Measurements from ENCODE around the gene MYO9A. TPM values are rescaled to one million over a fixed set of nuclear protein-coding genes. Genes with fewer than 3 reads are reported as not detected.
A peak's percentile ranks its signal among the peaks of the same experiment; 100 is the strongest.

Gene MYO9A
- total RNA-seq, 1 experiment from 2014 or later = 23.0 TPM

DNA sequence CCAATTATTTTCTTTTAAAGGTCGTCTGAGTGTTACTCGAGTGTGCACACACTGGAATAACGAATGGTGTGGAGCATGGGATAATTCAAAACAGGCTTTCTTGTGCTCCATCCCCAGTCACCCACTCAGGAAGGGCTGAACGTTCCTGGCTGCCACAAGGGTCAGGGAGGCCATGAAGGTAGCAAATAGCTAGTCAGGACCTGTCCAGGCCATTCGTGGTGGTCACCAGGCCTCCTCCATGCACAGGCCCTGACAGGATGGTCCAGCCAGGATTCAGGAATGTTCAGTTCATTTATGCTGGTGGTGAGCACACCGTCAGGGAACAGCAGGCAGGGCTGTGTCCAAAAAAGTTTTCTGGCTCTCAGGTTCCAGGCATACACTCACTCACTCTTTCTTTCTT, 319.3 kb downstream of the MYO9A start:
- no peak for TF ChIP-seq REST (IDR thresholded peaks at IDR 0.05; ENCODE audit: low read depth)
- no peak for TF ChIP-seq SIN3A (IDR thresholded peaks at IDR 0.05; ENCODE audit: low read depth)
- TF ChIP-seq JUND (IDR thresholded peaks at IDR 0.05) = no peak
- TF ChIP-seq EGR1 (IDR thresholded peaks at IDR 0.05; ENCODE audit: low read depth) = no peak
- TF ChIP-seq YY1 (IDR thresholded peaks at IDR 0.05; ENCODE audit: extremely low read depth, insufficient replicate concordance, low read depth, low read length) = no peak
- no peak for TF ChIP-seq ZFX (IDR thresholded peaks at IDR 0.05)
- no peak for TF ChIP-seq RAD21 (IDR thresholded peaks at IDR 0.05; ENCODE audit: low read depth)
- no peak for ATAC-seq

GRCh38 chr15:71792521-71792920, 325.4 kb downstream of the MYO9A start:
- POLR2A ChIA-PET = no interaction called here
- Histone ChIP-seq H4K20me1 (ENCODE audit: insufficient read depth) (no peaks in the 10 kb centered on the region), H3K4me1 (ENCODE audit: control insufficient read depth in 1 of 2, insufficient read depth in 2 of 2, low read length in 2 of 2) (peaks cover 30 to 33% of the 10 kb centered on the region in 2 experiments), H3K27me3 (ENCODE audit: insufficient read depth, low read length) (no peaks in the 10 kb centered on the region), H3K27ac (ENCODE audit: low read depth, low read length) (no peak overlapping the region), H3K9me3 (ENCODE audit: control insufficient read depth in 1 of 2, insufficient read depth in 1 of 2, low read depth in 1 of 2, low read length in 2 of 2) (no peaks in the 10 kb centered on the region), H3K4me2 (ENCODE audit: low read length) (peak overlapping the region; percentile 39; the same call in 1 of the 2 replicates), H2AFZ (ENCODE audit: low read depth, low read length, poor library complexity, severe bottlenecking) (no peak overlapping the region), H3K4me3 (replicated peaks in 1 of 2; ENCODE audit: low read depth in 1 of 2, low read length in 2 of 2) (no peak overlapping the region), H3K9ac (ENCODE audit: low read length) (no peak overlapping the region), H3K9me2 (ENCODE audit: insufficient read depth) (no peaks in the 10 kb centered on the region), H3K79me2 (ENCODE audit: insufficient read depth, low read length) (no peaks in the 10 kb centered on the region), H3K36me3 (ENCODE audit: control insufficient read depth in 1 of 2, insufficient read depth in 2 of 2, low read length in 2 of 2) (no peaks in the 10 kb centered on the region)
- no peak for ATAC-seq
- no peak for DNase-seq (ENCODE audit: low read depth, low spot score)
- RAD21 ChIA-PET (ENCODE audit: low non-redundant PET in 1 of 2, low total read pairs in 2 of 2, uncharacterized antibody in 2 of 2, unreplicated experiment in 2 of 2) = no interaction called here
- intact Hi-C loops (cut with micrococcal nuclease) = no loop called here
- CTCF ChIA-PET = interaction anchor here (3.4 kb wide), 1 partner anchor 40 kb away, joined by 28 read pairs; no protein-coding TSS in a partner anchor
- no TSS peak for BruUV-seq (replicated peaks)
- TF ChIP-seq, protein P1, sequence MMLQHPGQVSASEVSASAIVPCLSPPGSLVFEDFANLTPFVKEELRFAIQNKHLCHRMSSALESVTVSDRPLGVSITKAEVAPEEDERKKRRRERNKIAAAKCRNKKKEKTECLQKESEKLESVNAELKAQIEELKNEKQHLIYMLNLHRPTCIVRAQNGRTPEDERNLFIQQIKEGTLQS (IDR thresholded peaks at IDR 0.05) = peak; percentile 51; the same call in 1 of the 2 replicates
- TF ChIP-seq JUND (IDR thresholded peaks at IDR 0.05) = peak; percentile 35; the same call in 1 of the 2 replicates
- peak; percentile 27; the same call in 1 of the 2 replicates for TF ChIP-seq FOSL1 (IDR thresholded peaks at IDR 0.05; ENCODE audit: low read depth)
- TF ChIP-seq YY1 (IDR thresholded peaks at IDR 0.05; ENCODE audit: extremely low read depth, insufficient replicate concordance, low read depth, low read length) = no peak
- TF ChIP-seq ZFX (IDR thresholded peaks at IDR 0.05) = no peak
- TF ChIP-seq SP1 (IDR thresholded peaks at IDR 0.05; ENCODE audit: low read depth) = peak; percentile 44
- TF ChIP-seq ELF1 (IDR thresholded peaks at IDR 0.05; ENCODE audit: borderline replicate concordance, low read depth) = no peak
- no peak for TF ChIP-seq RAD21 (IDR thresholded peaks at IDR 0.05; ENCODE audit: low read depth)
- TF ChIP-seq MAX (IDR thresholded peaks at IDR 0.05) = 0 out of 2 replicates have a peak, but pooled peaks have one; percentile 15

More for the DNA sequence above, 319.3 kb downstream of the MYO9A start:
- Histone ChIP-seq H3K9ac (ENCODE audit: low read length) (no peak overlapping the region), H3K9me2 (ENCODE audit: insufficient read depth) (no peaks in the 10 kb centered on the region), H3K4me1 (ENCODE audit: control insufficient read depth in 1 of 2, insufficient read depth in 2 of 2, low read length in 2 of 2) (no peaks in the 10 kb centered on the region), H3K27me3 (ENCODE audit: insufficient read depth, low read length) (no peaks in the 10 kb centered on the region), H3K9me3 (ENCODE audit: control insufficient read depth in 1 of 2, insufficient read depth in 1 of 2, low read depth in 1 of 2, low read length in 2 of 2) (no peaks in the 10 kb centered on the region), H3K4me3 (replicated peaks in 1 of 2; ENCODE audit: low read depth in 1 of 2, low read length in 2 of 2) (no peak overlapping the region), H3K79me2 (ENCODE audit: insufficient read depth, low read length) (no peaks in the 10 kb centered on the region), H3K4me2 (ENCODE audit: low read length) (no peak overlapping the region), H2AFZ (ENCODE audit: low read depth, low read length, poor library complexity, severe bottlenecking) (no peak overlapping the region), H3K27ac (ENCODE audit: low read depth, low read length) (no peak overlapping the region), H4K20me1 (ENCODE audit: insufficient read depth) (no peaks in the 10 kb centered on the region), H3K36me3 (ENCODE audit: control insufficient read depth in 1 of 2, insufficient read depth in 2 of 2, low read length in 2 of 2) (no peaks in the 10 kb centered on the region)
- POLR2A ChIA-PET = no interaction called here
- DNase-seq (ENCODE audit: low read depth, low spot score) = no peak
- CTCF ChIA-PET = interaction anchor here (0.7 to 6.8 kb wide), 2 partner anchors 45 to 358 kb away, joined by 3 to 40 read pairs; no protein-coding TSS in a partner anchor
- intact Hi-C loops (cut with micrococcal nuclease) = no loop called here
- RAD21 ChIA-PET (ENCODE audit: low non-redundant PET in 1 of 2, low total read pairs in 2 of 2, uncharacterized antibody in 2 of 2, unreplicated experiment in 2 of 2) = no interaction called here
- no TSS peak for BruUV-seq (replicated peaks)
